Hepatocyte (in vitro differentiated cells): ENCODE measurements around the gene IDH3A.

Experiments used
- EZH2 ChIP-seq: fragments of 200-600 bp; sonication (generic); IDR thresholded peaks from 2 replicates; pipeline ENCODE4 v1.6.1; 2016; ENCODE audit warnings: antibody characterized with exemption, mild to moderate bottlenecking, borderline replicate concordance
- EZH2phosphoT487 ChIP-seq: fragments of 200-600 bp; sonication (generic); IDR thresholded peaks from one replicate; pipeline ENCODE4 v1.6.1; 2018; ENCODE audit warnings: antibody characterized with exemption, mild to moderate bottlenecking, low read depth, moderate library complexity; ENCODE audit not compliant: unreplicated experiment, severe bottlenecking
- TF ChIP-seq, protein P1 (sequence below): fragments of 200-600 bp; sonication (generic); IDR thresholded peaks from 2 replicates; pipeline ENCODE4 v1.5.1; 2016; ENCODE audit warnings: antibody characterized with exemption, mild to moderate bottlenecking; ENCODE audit not compliant: poor library complexity

DNA sequence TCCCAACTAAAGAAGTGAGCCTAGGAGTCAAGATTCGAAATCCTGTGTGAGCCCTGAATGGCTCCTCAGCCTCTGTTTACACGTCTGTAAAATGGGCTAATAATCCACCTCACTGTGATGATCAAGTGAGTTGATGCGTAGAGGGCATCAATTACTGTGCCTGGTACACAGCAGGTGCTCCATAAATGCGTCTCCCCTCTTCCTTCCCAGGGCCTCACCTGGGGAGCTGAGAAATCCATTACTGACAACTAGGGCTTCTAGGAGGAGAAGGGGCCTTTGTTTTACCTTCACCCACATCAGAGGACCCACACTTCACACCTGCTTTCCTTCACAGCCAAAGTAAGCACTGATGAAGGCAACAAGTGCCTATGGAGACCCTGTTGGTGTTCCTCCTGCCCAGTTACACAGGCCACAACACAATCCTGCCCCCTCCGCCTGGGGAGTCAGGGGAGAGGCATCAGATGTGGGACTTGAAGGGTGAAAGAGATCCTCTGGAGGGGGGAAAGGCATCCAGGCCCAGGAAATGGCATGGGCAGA is 19.3 kb upstream of the IDH3A start:
- TF ChIP-seq, protein P1, sequence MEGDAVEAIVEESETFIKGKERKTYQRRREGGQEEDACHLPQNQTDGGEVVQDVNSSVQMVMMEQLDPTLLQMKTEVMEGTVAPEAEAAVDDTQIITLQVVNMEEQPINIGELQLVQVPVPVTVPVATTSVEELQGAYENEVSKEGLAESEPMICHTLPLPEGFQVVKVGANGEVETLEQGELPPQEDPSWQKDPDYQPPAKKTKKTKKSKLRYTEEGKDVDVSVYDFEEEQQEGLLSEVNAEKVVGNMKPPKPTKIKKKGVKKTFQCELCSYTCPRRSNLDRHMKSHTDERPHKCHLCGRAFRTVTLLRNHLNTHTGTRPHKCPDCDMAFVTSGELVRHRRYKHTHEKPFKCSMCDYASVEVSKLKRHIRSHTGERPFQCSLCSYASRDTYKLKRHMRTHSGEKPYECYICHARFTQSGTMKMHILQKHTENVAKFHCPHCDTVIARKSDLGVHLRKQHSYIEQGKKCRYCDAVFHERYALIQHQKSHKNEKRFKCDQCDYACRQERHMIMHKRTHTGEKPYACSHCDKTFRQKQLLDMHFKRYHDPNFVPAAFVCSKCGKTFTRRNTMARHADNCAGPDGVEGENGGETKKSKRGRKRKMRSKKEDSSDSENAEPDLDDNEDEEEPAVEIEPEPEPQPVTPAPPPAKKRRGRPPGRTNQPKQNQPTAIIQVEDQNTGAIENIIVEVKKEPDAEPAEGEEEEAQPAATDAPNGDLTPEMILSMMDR, result no peak
- TF ChIP-seq EZH2 (no peak), EZH2phosphoT487 (no peak)
